ENCODE measurements around the gene APOBEC3F.
"Not testable (repeated sequence)": the region's sequence is repeated elsewhere in the genome, so short reads cannot be mapped to it uniquely, and the experiment has no call there.

APOBEC3F gene

DNA sequence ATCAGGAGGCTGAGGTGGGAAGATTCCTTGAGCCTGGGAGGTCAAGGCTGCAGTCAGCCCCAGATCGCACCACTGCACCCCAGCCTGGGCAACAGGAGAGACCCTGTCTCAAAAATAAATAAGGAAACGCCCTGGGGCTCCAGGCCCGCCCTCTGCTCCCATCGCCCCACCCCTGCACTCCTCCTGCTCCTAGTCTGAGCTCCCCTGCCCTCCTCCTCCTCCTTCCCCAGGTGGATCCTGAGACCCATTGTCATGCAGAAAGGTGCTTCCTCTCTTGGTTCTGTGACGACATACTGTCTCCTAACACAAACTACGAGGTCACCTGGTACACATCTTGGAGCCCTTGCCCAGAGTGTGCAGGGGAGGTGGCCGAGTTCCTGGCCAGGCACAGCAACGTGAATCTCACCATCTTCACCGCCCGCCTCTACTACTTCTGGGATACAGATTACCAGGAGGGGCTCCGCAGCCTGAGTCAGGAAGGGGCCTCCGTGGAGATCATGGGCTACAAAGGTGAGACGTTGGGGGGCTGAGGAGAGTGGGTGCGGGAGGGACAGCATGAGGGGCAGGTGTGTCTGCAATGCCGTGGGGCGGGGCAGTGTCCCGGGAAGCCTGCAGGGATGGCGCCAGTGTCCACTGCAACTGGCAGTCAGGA is 11.3 kb downstream of the APOBEC3F start:
- H3K27me3 ChIP-seq (ENCODE audit: control insufficient read depth, insufficient read depth, low read length); H3K9ac ChIP-seq (ENCODE audit: low read length); H3K4me3 ChIP-seq (ENCODE audit: low read depth, low read length); H3K27ac ChIP-seq (ENCODE audit: low read depth, low read length); H3K36me3 ChIP-seq (ENCODE audit: control insufficient read depth, insufficient read depth, low read length): not testable (repeated sequence)
- Histone ChIP-seq H3K4me1 (ENCODE audit: control insufficient read depth, insufficient read depth, low read length) (peaks cover 24% of the 10 kb centered on the region), H3K9me3 (ENCODE audit: control insufficient read depth, insufficient read depth, low read depth, low read length) (peaks cover 14% of the 10 kb centered on the region)

DNA sequence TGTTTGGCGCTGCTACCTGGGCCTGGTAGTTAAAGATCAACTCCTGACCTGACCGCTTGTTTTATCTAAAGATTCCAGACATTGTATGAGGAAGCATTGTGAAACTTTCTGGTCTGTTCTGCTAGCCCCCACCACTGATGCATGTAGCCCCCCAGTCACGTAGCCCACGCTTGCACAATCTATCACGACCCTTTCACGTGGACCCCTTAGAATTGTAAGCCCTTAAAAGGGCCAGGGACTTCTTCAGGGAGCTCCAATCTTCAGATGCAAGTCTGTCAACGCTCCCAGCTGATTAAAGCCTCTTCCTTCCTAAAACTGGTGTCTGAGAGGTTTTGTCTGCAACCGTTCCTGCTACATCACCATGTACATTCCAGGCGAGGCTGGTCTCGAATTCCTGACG is 15.0 kb downstream of the APOBEC3F start:
- Histone ChIP-seq H3K36me3 (ENCODE audit: control insufficient read depth, insufficient read depth, low read length) (peaks cover 3% of the 10 kb centered on the region; the same call in 1 of the 2 replicates), H3K4me3 (ENCODE audit: low read depth, low read length) (no peak overlapping the region), H3K4me1 (ENCODE audit: control insufficient read depth, insufficient read depth, low read length) (peaks cover 7% of the 10 kb centered on the region), H3K9me3 (ENCODE audit: control insufficient read depth, insufficient read depth, low read depth, low read length) (peaks cover 18% of the 10 kb centered on the region), H3K27ac (ENCODE audit: low read depth, low read length) (no peak overlapping the region), H3K27me3 (ENCODE audit: control insufficient read depth, insufficient read depth, low read length) (no peaks in the 10 kb centered on the region; the same call in 1 of the 2 replicates), H3K9ac (ENCODE audit: low read length) (no peak overlapping the region)

DNA sequence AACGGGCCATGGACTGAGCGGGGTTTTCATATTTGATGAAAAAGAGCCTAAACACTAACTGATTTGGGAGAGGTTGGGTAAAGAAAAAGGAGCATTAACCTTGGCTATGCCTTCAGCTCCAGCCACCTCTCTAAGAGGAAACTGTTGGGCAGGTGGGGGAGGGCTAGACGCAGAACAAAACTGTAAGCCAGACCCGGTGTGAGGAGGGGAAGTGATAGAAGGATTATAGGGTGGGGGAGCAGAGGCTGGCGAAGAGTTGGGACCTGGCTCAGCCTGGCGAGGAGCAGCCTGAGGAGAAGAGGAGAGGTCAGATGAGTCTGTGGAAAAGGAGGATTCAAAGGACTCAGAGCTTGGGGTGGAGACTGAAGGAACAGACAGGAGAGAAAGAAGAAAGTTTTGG is 20.6 kb downstream of the APOBEC3F start:
- H3K4me3 ChIP-seq (ENCODE audit: low read depth, low read length); H3K27me3 ChIP-seq (ENCODE audit: control insufficient read depth, insufficient read depth, low read length); H3K9me3 ChIP-seq (ENCODE audit: control insufficient read depth, insufficient read depth, low read depth, low read length); H3K9ac ChIP-seq (ENCODE audit: low read length); H3K4me1 ChIP-seq (ENCODE audit: control insufficient read depth, insufficient read depth, low read length); H3K36me3 ChIP-seq (ENCODE audit: control insufficient read depth, insufficient read depth, low read length); H3K27ac ChIP-seq (ENCODE audit: low read depth, low read length): not testable (repeated sequence)

DNA sequence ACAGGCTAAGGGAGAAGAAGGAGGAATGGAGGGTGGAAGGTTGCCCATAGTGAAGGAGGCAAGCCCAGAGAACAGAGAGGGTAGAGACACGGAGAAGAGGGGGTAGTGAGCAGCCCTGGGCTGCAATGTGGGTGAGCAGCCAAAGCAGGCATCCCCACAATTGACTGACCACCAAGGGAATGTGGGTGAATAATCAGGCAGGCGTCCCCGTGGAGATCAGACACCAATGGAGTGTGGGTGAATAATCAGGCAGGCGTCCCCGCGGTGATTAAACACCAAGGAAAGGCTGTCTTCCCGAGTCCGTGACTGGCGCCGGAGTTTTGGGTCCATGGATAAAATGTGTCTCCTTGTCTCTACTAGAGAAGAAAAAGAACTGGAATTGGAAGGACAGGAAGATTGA is 21.3 kb downstream of the APOBEC3F start:
- H3K27ac ChIP-seq (ENCODE audit: low read depth, low read length); H3K4me3 ChIP-seq (ENCODE audit: low read depth, low read length); H3K27me3 ChIP-seq (ENCODE audit: control insufficient read depth, insufficient read depth, low read length); H3K9me3 ChIP-seq (ENCODE audit: control insufficient read depth, insufficient read depth, low read depth, low read length); H3K4me1 ChIP-seq (ENCODE audit: control insufficient read depth, insufficient read depth, low read length); H3K36me3 ChIP-seq (ENCODE audit: control insufficient read depth, insufficient read depth, low read length); H3K9ac ChIP-seq (ENCODE audit: low read length): not testable (repeated sequence)

DNA sequence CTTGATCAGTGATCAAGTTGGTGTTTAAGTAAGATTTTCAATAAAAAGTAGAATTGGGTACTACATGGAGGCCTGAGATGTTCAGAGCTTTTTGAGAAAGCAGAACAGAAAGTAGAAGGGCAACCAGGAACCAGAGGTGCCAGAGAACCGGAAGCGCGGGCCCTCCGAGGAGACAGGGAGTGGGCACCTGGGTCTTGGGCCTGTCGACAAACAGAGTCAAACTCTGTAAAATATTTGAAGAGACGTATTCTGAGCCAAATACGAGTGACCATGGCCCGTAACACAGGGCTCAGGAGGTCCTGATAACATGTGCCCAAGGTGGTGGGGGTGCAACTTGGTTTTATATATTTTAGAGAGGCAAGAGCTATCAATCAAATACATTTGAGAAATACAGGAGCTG is 23.2 kb downstream of the APOBEC3F start:
- H3K4me3 ChIP-seq (ENCODE audit: low read depth, low read length); H3K27ac ChIP-seq (ENCODE audit: low read depth, low read length); H3K36me3 ChIP-seq (ENCODE audit: control insufficient read depth, insufficient read depth, low read length); H3K9ac ChIP-seq (ENCODE audit: low read length); H3K27me3 ChIP-seq (ENCODE audit: control insufficient read depth, insufficient read depth, low read length); H3K9me3 ChIP-seq (ENCODE audit: control insufficient read depth, insufficient read depth, low read depth, low read length): not testable (repeated sequence)
- peaks cover 13% of the 10 kb centered on the region; the same call in 1 of the 2 replicates for H3K4me1 ChIP-seq (ENCODE audit: control insufficient read depth, insufficient read depth, low read length)

DNA sequence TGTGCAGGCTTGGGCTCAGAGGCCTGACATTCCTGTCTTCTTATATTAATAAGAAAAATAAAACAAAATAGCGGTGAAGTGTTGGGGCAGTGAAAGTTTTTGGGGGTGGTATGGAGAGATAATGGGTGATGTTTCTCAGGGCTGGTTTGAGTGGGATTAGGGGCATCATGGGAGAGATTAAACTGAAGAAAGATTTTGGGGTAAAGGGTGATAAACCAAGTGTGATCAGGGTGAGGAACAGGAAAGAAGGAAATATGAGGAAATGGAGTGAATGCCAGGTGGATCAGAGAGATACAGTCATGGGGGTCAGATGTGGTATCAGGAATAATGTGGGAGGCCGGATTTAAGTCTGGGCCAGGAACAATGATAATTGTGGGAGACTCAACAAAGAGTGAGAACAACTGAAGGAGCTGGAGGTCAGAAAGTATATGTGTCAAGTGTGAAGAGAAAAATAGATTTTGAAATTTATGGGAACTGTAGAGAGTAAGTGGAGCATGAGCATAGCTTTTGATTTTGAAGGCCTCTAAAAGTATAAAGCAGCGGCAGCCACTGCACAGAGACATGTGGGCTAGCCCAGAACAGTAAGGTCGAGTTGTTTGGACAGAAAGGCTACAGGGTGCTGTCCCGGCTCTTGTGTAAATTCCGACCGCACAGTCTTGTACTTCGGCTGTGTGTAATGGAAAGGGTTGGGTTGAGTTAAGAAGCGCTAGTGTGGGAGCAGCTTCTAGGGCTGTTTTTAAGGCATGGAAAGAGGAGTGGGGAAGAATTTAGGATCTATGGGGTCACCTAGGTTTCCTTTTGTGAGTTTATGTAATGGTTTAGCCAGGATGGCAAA is 26.0 kb downstream of the APOBEC3F start:
- H3K9me3 ChIP-seq (ENCODE audit: control insufficient read depth, insufficient read depth, low read depth, low read length); H3K4me3 ChIP-seq (ENCODE audit: low read depth, low read length); H3K27ac ChIP-seq (ENCODE audit: low read depth, low read length); H3K9ac ChIP-seq (ENCODE audit: low read length); H3K27me3 ChIP-seq (ENCODE audit: control insufficient read depth, insufficient read depth, low read length); H3K36me3 ChIP-seq (ENCODE audit: control insufficient read depth, insufficient read depth, low read length): not testable (repeated sequence)
- H3K4me1 ChIP-seq (ENCODE audit: control insufficient read depth, insufficient read depth, low read length), result peaks cover 20% of the 10 kb centered on the region

DNA sequence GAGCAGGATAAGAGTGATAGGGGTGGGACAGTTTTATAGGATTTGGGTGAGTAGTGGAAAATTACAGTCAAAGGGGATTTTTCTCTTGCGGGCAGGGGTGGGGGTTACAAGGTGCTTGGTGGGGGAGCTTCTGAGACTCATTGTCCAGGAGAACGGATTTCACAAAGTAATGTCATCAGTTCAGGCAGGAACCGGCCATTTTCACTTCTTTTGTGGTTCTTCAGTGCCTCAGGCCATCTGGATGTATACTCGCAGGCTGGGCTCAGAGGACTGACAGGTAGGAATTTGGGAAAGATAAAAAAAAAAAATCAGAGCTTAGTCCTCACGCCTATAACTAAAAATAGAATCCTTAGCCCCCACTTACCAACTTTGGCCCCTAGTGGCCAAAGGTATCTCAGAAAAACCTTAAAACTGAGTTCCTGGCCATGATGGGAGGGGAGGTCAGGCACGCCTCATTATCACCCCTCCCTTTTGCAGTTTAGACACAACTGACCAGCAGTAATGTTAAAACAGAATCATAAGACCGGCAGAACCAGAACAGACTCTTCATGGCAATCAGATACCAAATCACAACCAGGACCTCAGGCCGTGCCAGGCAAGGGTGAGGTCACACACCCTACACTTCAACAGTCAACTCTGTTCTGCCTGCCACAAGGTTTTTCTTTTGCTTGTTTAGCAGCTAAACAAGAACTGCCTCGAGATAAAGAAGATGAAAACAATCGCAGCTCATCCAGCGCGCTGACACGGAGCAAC is 27.5 kb downstream of the APOBEC3F start:
- Histone ChIP-seq H3K36me3 (ENCODE audit: control insufficient read depth, insufficient read depth, low read length) (no peaks in the 10 kb centered on the region), H3K9ac (ENCODE audit: low read length) (no peak overlapping the region), H3K4me3 (ENCODE audit: low read depth, low read length) (no peak overlapping the region), H3K27me3 (ENCODE audit: control insufficient read depth, insufficient read depth, low read length) (no peaks in the 10 kb centered on the region), H3K27ac (ENCODE audit: low read depth, low read length) (no peak overlapping the region), H3K4me1 (ENCODE audit: control insufficient read depth, insufficient read depth, low read length) (peaks cover 20% of the 10 kb centered on the region), H3K9me3 (ENCODE audit: control insufficient read depth, insufficient read depth, low read depth, low read length) (no peaks in the 10 kb centered on the region)

DNA sequence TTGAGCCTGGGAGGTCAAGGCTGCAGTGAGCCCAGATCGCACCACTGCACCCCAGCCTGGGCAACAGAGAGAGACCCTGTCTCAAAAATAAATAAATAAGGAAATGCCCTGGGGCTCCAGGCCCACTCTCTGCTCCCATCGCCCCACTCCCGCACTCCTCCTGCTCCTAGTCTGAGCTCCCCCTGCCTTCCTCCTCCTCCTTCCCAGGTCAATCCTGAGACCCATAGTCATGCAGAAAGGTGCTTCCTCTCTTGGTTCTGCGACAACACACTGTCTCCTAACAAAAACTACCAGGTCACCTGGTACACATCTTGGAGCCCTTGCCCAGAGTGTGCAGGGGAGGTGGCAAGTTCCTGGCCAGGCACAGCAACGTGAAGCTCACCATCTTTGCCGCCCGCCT is 29.5 kb downstream of the APOBEC3F start:
- Histone ChIP-seq H3K27me3 (ENCODE audit: control insufficient read depth, insufficient read depth, low read length) (no peaks in the 10 kb centered on the region), H3K9me3 (ENCODE audit: control insufficient read depth, insufficient read depth, low read depth, low read length) (no peaks in the 10 kb centered on the region), H3K4me1 (ENCODE audit: control insufficient read depth, insufficient read depth, low read length) (peaks cover 20% of the 10 kb centered on the region), H3K36me3 (ENCODE audit: control insufficient read depth, insufficient read depth, low read length) (no peaks in the 10 kb centered on the region), H3K27ac (ENCODE audit: low read depth, low read length) (no peak overlapping the region), H3K9ac (ENCODE audit: low read length) (no peak overlapping the region), H3K4me3 (ENCODE audit: low read depth, low read length) (no peak overlapping the region)

DNA sequence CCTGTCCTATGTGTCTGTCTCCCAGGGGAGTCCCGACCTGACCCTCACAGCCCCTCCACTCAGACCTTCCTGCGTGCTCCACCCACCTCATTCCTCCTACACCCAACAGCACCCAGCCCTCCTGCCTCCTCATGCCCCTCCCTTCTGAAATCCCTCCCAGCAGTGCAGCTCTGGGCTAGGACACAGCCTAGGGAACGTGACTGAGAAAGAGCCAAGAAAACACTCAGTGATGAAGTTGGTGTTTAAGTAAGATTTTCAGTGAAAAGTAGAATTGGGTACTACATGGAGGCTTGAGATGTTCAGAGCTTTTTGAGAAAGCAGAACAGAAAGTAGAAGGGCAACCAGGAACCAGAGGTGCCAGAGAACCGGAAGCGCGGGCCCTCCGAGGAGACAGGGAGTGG is 31.9 kb downstream of the APOBEC3F start:
- not testable (repeated sequence) for H3K4me3 ChIP-seq (ENCODE audit: low read depth, low read length); H3K9me3 ChIP-seq (ENCODE audit: control insufficient read depth, insufficient read depth, low read depth, low read length); H3K27ac ChIP-seq (ENCODE audit: low read depth, low read length); H3K9ac ChIP-seq (ENCODE audit: low read length); H3K27me3 ChIP-seq (ENCODE audit: control insufficient read depth, insufficient read depth, low read length); H3K36me3 ChIP-seq (ENCODE audit: control insufficient read depth, insufficient read depth, low read length)
- H3K4me1 ChIP-seq (ENCODE audit: control insufficient read depth, insufficient read depth, low read length), result peaks cover 29% of the 10 kb centered on the region

DNA sequence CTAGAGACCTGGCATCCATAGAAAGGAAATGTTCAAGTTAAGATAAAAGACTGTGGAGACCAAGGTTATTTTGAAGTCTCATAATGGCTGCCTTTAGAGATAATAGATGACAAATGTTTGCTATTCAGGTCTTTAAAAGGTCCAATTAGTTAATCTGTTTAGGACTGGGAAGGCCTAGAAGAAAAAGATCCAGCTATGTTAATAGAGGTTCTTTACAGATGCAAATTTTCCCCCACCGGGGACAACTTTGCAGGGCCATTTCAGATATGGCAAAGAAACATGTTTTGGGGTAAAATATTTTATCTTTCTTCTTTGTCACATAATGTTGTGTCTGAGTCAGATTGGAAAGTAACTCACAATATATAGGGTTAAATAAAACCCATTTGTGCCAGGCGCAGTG is 33.3 kb downstream of the APOBEC3F start:
- H3K4me3 ChIP-seq (ENCODE audit: low read depth, low read length), result no peak overlapping the region
- H3K9ac ChIP-seq (ENCODE audit: low read length), result no peak overlapping the region
- no peaks in the 10 kb centered on the region for H3K9me3 ChIP-seq (ENCODE audit: control insufficient read depth, insufficient read depth, low read depth, low read length)
- no peak overlapping the region for H3K27ac ChIP-seq (ENCODE audit: low read depth, low read length)
- H3K4me1 ChIP-seq (ENCODE audit: control insufficient read depth, insufficient read depth, low read length), result peaks cover 17% of the 10 kb centered on the region
- no peaks in the 10 kb centered on the region for H3K36me3 ChIP-seq (ENCODE audit: control insufficient read depth, insufficient read depth, low read length)
- H3K27me3 ChIP-seq (ENCODE audit: control insufficient read depth, insufficient read depth, low read length), result no peaks in the 10 kb centered on the region

All from HUES6 (cell line).